DMS53 treated with DMSO at 0.1 percent for 48 hours (cell line): ENCODE measurements around the gene INPP5F.
"Not testable (repeated sequence)": the region's sequence is repeated elsewhere in the genome, so short reads cannot be mapped to it uniquely, and the experiment has no call there.

Experiments used
- DNase-seq: peaks from one replicate; lab custom pipeline; 2025; ENCODE audit not compliant: unreplicated experiment; lab: John Stamatoyannopoulos, UW

Gene INPP5F

GRCh38 chr10:119862524-119862923 lies 136.7 kb downstream of the INPP5F start:
- no peak for DNase-seq

- no peak for DNase-seq
These were observed 138.2 kb downstream of the INPP5F start for GRCh38 chr10:119863951-119864565.

- no peak for DNase-seq
These were observed 139.9 kb downstream of the INPP5F start for GRCh38 chr10:119865699-119866240.

GRCh38 chr10:119867317-119867716 lies 141.5 kb downstream of the INPP5F start:
- DNase-seq: no peak

DNA sequence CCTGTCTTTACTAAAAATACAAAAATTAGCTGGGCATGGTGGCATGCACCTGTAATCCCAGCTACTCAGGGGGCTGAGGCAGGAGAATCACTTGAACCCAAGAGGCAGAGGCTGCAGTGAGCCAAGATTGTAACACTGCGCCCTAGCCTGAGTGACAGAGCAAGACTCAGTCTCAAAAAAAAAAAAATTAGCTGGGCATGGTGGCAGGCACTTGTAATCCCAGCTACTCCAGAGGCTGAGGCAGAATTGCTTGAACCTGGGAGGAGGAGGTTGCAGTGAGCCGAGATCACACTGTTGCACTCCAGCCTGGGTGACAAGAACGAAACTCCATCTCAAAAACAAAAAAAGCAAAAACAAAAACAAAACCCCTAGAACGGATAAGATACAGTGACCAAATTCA lies 143.5 kb downstream of the INPP5F start:
- DNase-seq: not testable (repeated sequence)

DNA sequence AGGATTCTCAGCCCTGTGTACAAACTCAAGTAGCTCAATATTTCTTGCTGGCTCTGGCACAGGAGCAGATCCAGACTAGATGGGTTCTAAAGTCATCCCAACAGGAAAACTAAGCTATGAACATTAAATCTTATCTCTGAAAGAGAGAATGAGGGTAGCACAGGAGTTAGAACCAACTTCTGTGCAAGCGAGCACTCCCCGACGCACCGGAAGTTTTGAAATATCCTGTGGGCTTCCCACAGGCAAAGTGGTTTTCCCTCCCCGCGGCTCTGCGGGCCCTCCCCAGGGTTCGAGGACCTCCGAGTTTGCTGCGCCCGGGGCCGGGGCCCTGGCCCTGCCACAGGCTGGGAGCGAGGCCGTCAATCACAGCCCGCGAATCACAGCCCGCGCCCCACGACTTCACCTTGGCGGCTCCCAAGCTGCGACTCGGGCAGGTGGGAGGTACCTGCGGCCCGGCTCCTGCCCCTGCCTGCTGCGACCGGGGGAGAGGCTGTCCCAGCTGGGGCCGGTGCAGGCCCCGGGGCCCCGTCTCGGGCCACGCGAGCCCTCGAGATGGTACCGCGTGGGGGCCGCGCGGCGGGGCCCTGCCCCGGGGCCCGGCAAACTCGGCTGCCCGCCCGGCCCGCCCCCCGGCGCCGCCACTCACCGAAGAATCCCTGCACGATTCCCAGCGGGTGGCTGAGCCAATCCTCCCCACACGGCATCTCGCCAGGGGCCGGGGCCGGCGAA lies 146.2 kb downstream of the INPP5F start:
- DNase-seq: peak; percentile 31

- no peak for DNase-seq
These were observed 146.7 kb downstream of the INPP5F start, which contains the start of gene MCMBP for GRCh38 chr10:119872610-119872859. MCMBP (minus strand) TSS chr10:119872843; CDS start chr10:119872584, 259 bp downstream.

DNA sequence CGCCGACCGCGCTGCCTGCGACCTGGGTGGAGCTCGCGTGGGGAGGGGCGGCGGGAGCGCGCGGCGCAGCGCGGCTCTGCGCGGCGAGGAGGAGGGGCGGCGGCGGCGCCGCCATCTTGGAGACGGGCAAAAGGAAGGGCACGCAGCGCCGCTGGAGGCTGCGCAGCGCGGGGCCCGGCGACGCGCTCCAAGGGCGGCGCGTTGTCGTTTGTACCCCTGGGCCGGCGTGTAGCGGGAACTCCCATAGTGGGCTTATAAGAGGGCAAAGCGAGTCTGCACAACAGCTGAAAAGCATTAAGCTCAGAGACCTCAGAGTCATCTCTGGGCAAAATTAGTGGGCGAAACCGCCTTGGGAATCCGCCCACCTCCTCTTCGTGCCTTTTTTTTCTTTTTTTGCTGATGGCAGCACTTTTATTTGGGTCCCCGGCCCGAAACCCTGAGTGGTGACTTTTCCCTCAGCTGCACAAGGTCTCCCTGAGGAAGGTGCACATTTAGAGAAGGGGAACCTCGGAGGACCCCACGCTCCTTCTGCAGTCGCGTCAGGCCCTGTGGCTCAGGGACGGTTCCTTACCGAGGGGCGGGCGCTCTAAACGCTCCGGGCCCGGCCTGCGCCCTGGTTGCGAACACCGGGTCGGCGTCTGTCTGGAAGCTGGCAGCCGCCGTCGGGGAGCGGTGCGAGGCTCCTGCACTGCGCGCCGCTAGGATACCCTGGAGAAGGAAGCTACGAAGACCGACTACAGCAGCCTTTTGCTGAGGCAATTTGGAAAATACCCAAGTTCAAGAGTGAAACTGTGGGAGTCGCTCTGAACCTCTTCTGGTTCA lies 147.2 kb downstream of the INPP5F start:
- DNase-seq: peak; percentile 67

DNA sequence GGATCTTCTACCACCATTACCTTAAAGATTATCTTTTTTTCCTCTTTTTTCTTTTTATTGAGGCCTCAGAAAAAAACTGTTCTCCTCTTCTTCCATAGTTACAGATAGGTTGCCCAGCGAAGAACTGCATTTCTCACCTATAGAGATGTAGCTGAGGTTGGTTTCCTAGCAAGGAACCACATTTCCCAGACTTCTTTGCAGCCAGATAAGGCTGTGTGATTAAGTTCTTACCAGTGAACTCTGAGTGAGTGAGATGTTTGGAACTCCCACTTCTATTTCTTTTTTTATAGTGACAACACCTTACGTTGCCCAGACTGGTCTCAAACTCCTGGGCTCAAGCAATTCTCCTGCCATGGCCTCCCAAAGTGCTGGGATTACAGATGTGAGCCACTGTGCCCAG lies 152.7 kb downstream of the INPP5F start:
- no peak for DNase-seq
